Gastroesophageal sphincter (tissue), 3 donors: ENCODE measurements around the gene LAG3.

Source experiments
- EP300 ChIP-seq: sonication (generic); formaldehyde crosslinking; IDR thresholded peaks from one replicate; pipeline ENCODE4 v1.6.1; 2017; ENCODE audit warnings: antibody characterized with exemption, mild to moderate bottlenecking
- POLR2A ChIP-seq, 2 donors: fragments of 450-650 bp; IDR thresholded peaks; one replicate each; pipeline ENCODE4 v1.6.1; 2017; ENCODE audit warnings: antibody characterized with exemption in 2 of 2, mild to moderate bottlenecking in 2 of 2, moderate library complexity in 1 of 2
- POLR2AphosphoS5 ChIP-seq: sonication (generic); formaldehyde crosslinking; IDR thresholded peaks from one replicate; pipeline ENCODE4 v1.6.1; 2017; ENCODE audit warnings: antibody characterized with exemption
- TF ChIP-seq, protein P1 (sequence below), 4 experiments: fragments of 200-600 bp in 2 of 4; fragments of 450-650 bp in 2 of 4; sonication (generic) in 1 of 4; IDR thresholded peaks; one replicate each; pipeline ENCODE4 v1.5.1; 2017 to 2019; ENCODE audit warnings: antibody characterized with exemption in 4 of 4, mild to moderate bottlenecking in 2 of 4, moderate library complexity in 2 of 4

DNA sequence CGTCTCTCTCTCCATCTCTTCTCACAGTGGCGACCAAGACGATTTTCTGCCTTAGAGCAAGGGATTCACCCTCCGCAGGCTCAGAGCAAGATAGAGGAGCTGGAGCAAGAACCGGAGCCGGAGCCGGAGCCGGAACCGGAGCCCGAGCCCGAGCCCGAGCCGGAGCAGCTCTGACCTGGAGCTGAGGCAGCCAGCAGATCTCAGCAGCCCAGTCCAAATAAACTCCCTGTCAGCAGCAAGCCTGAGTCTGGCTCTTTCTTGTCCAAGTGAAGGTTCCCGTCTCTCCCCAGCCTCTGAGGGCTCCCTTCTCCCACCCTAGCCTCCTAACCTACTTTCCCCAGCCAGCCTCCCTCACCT, 5.9 kb downstream of the LAG3 start:
- TF ChIP-seq, protein P1, sequence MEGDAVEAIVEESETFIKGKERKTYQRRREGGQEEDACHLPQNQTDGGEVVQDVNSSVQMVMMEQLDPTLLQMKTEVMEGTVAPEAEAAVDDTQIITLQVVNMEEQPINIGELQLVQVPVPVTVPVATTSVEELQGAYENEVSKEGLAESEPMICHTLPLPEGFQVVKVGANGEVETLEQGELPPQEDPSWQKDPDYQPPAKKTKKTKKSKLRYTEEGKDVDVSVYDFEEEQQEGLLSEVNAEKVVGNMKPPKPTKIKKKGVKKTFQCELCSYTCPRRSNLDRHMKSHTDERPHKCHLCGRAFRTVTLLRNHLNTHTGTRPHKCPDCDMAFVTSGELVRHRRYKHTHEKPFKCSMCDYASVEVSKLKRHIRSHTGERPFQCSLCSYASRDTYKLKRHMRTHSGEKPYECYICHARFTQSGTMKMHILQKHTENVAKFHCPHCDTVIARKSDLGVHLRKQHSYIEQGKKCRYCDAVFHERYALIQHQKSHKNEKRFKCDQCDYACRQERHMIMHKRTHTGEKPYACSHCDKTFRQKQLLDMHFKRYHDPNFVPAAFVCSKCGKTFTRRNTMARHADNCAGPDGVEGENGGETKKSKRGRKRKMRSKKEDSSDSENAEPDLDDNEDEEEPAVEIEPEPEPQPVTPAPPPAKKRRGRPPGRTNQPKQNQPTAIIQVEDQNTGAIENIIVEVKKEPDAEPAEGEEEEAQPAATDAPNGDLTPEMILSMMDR (IDR thresholded peaks at IDR 0.05) = no peak
- TF ChIP-seq EP300 = no peak
- no peak for TF ChIP-seq POLR2A (IDR thresholded peaks at IDR 0.05)
- no peak for TF ChIP-seq POLR2AphosphoS5
